Measurements from ENCODE around the gene BFSP1.

DNA sequence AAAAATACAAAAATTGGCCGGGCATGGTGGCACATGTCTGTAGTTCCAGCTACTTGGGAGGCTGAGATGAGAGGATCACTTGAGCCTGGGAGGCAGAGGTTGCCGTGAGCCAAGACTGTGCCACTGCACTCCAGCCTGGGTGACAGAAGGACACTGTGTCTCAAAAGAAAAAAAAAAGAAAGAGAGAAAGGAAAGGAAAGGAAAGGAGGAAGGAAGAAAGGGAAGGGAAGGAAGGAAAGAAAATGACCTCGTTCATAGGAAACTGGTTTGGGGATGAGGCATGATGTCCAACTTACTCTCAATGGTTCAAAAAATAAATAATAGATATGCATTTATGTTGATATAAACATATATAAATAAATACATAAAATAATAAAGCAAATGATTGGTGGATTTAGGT is 6.8 kb upstream of the BFSP1 start:
- TF ChIP-seq, protein P1, sequence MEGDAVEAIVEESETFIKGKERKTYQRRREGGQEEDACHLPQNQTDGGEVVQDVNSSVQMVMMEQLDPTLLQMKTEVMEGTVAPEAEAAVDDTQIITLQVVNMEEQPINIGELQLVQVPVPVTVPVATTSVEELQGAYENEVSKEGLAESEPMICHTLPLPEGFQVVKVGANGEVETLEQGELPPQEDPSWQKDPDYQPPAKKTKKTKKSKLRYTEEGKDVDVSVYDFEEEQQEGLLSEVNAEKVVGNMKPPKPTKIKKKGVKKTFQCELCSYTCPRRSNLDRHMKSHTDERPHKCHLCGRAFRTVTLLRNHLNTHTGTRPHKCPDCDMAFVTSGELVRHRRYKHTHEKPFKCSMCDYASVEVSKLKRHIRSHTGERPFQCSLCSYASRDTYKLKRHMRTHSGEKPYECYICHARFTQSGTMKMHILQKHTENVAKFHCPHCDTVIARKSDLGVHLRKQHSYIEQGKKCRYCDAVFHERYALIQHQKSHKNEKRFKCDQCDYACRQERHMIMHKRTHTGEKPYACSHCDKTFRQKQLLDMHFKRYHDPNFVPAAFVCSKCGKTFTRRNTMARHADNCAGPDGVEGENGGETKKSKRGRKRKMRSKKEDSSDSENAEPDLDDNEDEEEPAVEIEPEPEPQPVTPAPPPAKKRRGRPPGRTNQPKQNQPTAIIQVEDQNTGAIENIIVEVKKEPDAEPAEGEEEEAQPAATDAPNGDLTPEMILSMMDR (tag by site-specific recombination; IDR thresholded peaks at IDR 0.05): no peak
- TF ChIP-seq, protein P2, sequence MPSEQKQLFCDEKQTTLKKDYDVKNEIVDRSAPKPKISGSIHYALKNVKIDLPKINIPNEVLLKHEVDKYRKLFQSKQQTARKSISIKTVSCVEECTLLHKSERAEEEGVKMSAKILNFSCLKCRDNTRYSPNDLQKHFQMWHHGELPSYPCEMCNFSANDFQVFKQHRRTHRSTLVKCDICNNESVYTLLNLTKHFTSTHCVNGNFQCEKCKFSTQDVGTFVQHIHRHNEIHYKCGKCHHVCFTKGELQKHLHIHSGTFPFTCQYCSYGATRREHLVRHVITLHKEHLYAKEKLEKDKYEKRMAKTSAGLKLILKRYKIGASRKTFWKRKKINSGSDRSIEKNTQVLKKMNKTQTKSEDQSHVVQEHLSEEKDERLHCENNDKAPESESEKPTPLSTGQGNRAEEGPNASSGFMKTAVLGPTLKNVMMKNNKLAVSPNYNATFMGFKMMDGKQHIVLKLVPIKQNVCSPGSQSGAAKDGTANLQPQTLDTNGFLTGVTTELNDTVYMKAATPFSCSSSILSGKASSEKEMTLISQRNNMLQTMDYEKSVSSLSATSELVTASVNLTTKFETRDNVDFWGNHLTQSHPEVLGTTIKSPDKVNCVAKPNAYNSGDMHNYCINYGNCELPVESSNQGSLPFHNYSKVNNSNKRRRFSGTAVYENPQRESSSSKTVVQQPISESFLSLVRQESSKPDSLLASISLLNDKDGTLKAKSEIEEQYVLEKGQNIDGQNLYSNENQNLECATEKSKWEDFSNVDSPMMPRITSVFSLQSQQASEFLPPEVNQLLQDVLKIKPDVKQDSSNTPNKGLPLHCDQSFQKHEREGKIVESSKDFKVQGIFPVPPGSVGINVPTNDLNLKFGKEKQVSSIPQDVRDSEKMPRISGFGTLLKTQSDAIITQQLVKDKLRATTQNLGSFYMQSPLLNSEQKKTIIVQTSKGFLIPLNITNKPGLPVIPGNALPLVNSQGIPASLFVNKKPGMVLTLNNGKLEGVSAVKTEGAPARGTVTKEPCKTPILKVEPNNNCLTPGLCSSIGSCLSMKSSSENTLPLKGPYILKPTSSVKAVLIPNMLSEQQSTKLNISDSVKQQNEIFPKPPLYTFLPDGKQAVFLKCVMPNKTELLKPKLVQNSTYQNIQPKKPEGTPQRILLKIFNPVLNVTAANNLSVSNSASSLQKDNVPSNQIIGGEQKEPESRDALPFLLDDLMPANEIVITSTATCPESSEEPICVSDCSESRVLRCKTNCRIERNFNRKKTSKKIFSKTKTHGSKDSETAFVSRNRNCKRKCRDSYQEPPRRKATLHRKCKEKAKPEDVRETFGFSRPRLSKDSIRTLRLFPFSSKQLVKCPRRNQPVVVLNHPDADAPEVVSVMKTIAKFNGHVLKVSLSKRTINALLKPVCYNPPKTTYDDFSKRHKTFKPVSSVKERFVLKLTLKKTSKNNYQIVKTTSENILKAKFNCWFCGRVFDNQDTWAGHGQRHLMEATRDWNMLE (tag by site-specific recombination; conservative IDR thresholded peaks at IDR 0.05; ENCODE audit: low read depth): no peak
- TF ChIP-seq ZIC2 (tag by site-specific recombination; IDR thresholded peaks at IDR 0.05) (no peak), ZNF302 (tag by site-specific recombination; IDR thresholded peaks at IDR 0.05; ENCODE audit: low read depth) (no peak), ZFP41 (tag by site-specific recombination; IDR thresholded peaks at IDR 0.05; ENCODE audit: borderline replicate concordance) (no peak)
- TF ChIP-seq, protein P3, sequence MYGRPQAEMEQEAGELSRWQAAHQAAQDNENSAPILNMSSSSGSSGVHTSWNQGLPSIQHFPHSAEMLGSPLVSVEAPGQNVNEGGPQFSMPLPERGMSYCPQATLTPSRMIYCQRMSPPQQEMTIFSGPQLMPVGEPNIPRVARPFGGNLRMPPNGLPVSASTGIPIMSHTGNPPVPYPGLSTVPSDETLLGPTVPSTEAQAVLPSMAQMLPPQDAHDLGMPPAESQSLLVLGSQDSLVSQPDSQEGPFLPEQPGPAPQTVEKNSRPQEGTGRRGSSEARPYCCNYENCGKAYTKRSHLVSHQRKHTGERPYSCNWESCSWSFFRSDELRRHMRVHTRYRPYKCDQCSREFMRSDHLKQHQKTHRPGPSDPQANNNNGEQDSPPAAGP (tag by site-specific recombination; IDR thresholded peaks at IDR 0.05): no peak
- TF ChIP-seq, protein P4, sequence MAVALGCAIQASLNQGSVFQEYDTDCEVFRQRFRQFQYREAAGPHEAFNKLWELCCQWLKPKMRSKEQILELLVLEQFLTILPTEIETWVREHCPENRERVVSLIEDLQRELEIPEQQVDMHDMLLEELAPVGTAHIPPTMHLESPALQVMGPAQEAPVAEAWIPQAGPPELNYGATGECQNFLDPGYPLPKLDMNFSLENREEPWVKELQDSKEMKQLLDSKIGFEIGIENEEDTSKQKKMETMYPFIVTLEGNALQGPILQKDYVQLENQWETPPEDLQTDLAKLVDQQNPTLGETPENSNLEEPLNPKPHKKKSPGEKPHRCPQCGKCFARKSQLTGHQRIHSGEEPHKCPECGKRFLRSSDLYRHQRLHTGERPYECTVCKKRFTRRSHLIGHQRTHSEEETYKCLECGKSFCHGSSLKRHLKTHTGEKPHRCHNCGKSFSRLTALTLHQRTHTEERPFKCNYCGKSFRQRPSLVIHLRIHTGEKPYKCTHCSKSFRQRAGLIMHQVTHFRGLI (tag by site-specific recombination; IDR thresholded peaks at IDR 0.05): no peak
